Measurements from ENCODE around the gene ZNF418. TPM values are rescaled to one million over a fixed set of nuclear protein-coding genes. Genes with fewer than 3 reads are reported as not detected.

Gene ZNF418
- total RNA-seq, 2 donors from 2014 or later = 3.6 to 9.0 TPM

GRCh38 chr19:57947088-57947418 lies 11.9 kb upstream of the ZNF418 start:
- TF ChIP-seq POLR2A (IDR thresholded peaks at IDR 0.05) = no peak
- TF ChIP-seq POLR2AphosphoS5 (IDR thresholded peaks at IDR 0.05) = no peak
- TF ChIP-seq, protein P1, sequence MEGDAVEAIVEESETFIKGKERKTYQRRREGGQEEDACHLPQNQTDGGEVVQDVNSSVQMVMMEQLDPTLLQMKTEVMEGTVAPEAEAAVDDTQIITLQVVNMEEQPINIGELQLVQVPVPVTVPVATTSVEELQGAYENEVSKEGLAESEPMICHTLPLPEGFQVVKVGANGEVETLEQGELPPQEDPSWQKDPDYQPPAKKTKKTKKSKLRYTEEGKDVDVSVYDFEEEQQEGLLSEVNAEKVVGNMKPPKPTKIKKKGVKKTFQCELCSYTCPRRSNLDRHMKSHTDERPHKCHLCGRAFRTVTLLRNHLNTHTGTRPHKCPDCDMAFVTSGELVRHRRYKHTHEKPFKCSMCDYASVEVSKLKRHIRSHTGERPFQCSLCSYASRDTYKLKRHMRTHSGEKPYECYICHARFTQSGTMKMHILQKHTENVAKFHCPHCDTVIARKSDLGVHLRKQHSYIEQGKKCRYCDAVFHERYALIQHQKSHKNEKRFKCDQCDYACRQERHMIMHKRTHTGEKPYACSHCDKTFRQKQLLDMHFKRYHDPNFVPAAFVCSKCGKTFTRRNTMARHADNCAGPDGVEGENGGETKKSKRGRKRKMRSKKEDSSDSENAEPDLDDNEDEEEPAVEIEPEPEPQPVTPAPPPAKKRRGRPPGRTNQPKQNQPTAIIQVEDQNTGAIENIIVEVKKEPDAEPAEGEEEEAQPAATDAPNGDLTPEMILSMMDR (IDR thresholded peaks at IDR 0.05) = no peak
- H3K9me3 ChIP-seq = no peaks in the 10 kb centered on the region
- H3K4me3 ChIP-seq = peak overlapping the region; percentile 81 to 89
- intact Hi-C loops (cut with DNase I) = no loop called here
- peaks cover 7 to 10% of the 10 kb centered on the region in 2 donors for H3K36me3 ChIP-seq
- under 1% methylated on average over 18 of the region's 18 CpGs for WGBS
- H3K27me3 ChIP-seq (replicated peaks; ENCODE audit: insufficient read depth) = no peaks in the 10 kb centered on the region
- no peaks in the 10 kb centered on the region for H3K4me1 ChIP-seq (replicated peaks)
- H3K27ac ChIP-seq = peak overlapping the region; percentile 66 to 77
- no peak for DNase-seq (ENCODE audit: low spot score)

DNA sequence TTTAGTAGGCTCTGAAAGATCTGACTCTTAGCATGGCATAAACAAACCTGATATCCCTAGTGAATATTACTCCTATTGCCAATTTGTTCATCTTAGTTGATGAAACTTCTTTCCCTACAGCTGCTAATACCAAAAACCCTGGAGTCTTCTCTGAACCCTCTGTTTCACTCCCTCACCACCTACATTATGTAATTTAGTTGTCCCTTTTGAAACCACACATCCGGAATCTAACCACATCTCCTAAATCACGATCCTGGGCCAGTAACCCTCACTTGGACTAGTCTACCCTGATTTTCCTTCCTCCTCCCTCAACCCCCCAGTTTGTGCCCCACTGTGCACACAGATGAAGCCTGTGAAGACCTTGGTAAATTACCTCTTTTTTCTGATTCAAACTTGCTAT lies 11.1 kb upstream of the ZNF418 start:
- H3K4me1 ChIP-seq (replicated peaks) = no peaks in the 10 kb centered on the region
- 59% methylated on average over 2 of the region's 2 CpGs for WGBS
- H3K9me3 ChIP-seq = no peaks in the 10 kb centered on the region

DNA sequence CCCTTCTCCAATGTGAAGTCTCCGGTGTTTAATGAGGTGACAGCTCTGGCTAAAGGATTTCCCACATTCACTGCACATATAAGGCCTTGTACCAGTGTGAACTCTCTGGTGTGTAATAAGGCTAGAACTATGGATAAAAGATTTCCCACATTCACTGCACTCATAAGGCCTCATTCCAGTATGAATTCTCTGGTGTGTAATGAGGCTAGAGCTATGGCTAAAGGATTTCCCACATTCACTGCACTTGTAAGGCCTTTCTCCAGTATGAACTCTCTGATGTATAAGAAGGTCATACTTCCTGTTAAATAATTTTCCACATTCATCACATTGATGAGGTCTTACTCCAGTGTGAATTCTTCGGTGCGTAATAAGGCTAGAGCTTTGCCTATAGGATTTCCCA lies 6.4 kb upstream of the ZNF418 start:
- no peak for DNase-seq (ENCODE audit: low spot score)
- Histone ChIP-seq H3K36me3 (peaks cover 7 to 29% of the 10 kb centered on the region in 2 donors), H3K9me3 (no peaks in the 10 kb centered on the region), H3K27me3 (replicated peaks; ENCODE audit: insufficient read depth) (no peaks in the 10 kb centered on the region), H3K4me1 (replicated peaks) (no peaks in the 10 kb centered on the region), H3K27ac (no peak overlapping the region), H3K4me3 (no peak overlapping the region)
- no peak for TF ChIP-seq POLR2A (IDR thresholded peaks at IDR 0.05)
- TF ChIP-seq, protein P1 (IDR thresholded peaks at IDR 0.05) = no peak
- no peak for TF ChIP-seq POLR2AphosphoS5 (IDR thresholded peaks at IDR 0.05)
- WGBS = 96% methylated on average over 3 of the region's 3 CpGs
- intact Hi-C loops (cut with DNase I) = no loop called here

More for the DNA sequence above, 11.1 kb upstream of the ZNF418 start:
- H3K4me3 ChIP-seq = peak overlapping the region; percentile 81 to 89
- DNase-seq (ENCODE audit: low spot score) = no peak
- TF ChIP-seq POLR2A (IDR thresholded peaks at IDR 0.05) (no peak), POLR2AphosphoS5 (IDR thresholded peaks at IDR 0.05) (no peak)
- TF ChIP-seq, protein P1 (IDR thresholded peaks at IDR 0.05) = no peak
- no peak overlapping the region for H3K27ac ChIP-seq
- H3K36me3 ChIP-seq = peaks cover 7 to 18% of the 10 kb centered on the region in 2 donors
- intact Hi-C loops (cut with DNase I) = no loop called here
- no peaks in the 10 kb centered on the region for H3K27me3 ChIP-seq (replicated peaks; ENCODE audit: insufficient read depth)

- Histone ChIP-seq H3K4me3 (no peak overlapping the region), H3K36me3 (peaks cover 0 to 6% of the 10 kb centered on the region in 2 donors), H3K9me3 (no peaks in the 10 kb centered on the region), H3K27me3 (replicated peaks; ENCODE audit: insufficient read depth) (no peaks in the 10 kb centered on the region), H3K4me1 (replicated peaks) (no peaks in the 10 kb centered on the region), H3K27ac (no peak overlapping the region)
- 85% methylated on average over 12 of the region's 12 CpGs for WGBS
- DNase-seq (ENCODE audit: low spot score) = no peak
- TF ChIP-seq, protein P1 (IDR thresholded peaks at IDR 0.05) = no peak
- no peak for TF ChIP-seq POLR2A (IDR thresholded peaks at IDR 0.05)
- TF ChIP-seq POLR2AphosphoS5 (IDR thresholded peaks at IDR 0.05) = no peak
- intact Hi-C loops (cut with DNase I) = no loop called here
Measured at GRCh38 chr19:57935731-57936130, 529 bp upstream of the ZNF418 start.

DNA sequence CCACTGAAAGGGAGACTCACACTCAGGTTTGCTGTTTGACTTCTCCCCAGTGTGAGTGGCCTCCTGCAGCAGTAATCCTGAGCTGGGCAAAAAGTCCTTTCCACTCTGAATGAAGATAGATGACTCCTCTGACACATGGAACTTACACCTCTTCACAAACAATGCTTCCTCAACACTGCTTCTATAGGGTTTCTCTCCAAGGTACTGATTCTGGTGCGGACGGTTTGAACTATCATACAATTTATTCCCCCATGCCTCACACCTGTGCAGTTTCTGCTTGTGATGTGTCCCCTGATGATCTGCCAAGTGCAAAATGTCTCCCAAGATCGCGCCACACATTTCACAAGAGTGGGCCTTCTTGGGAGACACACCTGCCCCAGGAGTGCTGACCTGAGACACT lies 7.6 kb downstream of the ZNF418 start:
- H3K4me3 ChIP-seq = no peak overlapping the region
- H3K27ac ChIP-seq = no peak overlapping the region
- intact Hi-C loops (cut with DNase I) = no loop called here
- H3K36me3 ChIP-seq = peaks cover 0 to 6% of the 10 kb centered on the region in 2 donors
- DNase-seq (ENCODE audit: low spot score) = no peak
- H3K9me3 ChIP-seq = no peaks in the 10 kb centered on the region
- 99% methylated on average over 4 of the region's 4 CpGs for WGBS
- TF ChIP-seq, protein P1 (IDR thresholded peaks at IDR 0.05) = no peak
- TF ChIP-seq POLR2A (IDR thresholded peaks at IDR 0.05) (no peak), POLR2AphosphoS5 (IDR thresholded peaks at IDR 0.05) (no peak)
- no peaks in the 10 kb centered on the region for H3K4me1 ChIP-seq (replicated peaks)
- no peaks in the 10 kb centered on the region for H3K27me3 ChIP-seq (replicated peaks; ENCODE audit: insufficient read depth)
